ENCODE measurements around the gene OPCML. TPM values are rescaled to one million over a fixed set of nuclear protein-coding genes. Genes with fewer than 3 reads are reported as not detected.

The OPCML gene
- polyA plus RNA-seq, 4 donors: 14.9 to 18.5 (median 15.9) TPM

DNA sequence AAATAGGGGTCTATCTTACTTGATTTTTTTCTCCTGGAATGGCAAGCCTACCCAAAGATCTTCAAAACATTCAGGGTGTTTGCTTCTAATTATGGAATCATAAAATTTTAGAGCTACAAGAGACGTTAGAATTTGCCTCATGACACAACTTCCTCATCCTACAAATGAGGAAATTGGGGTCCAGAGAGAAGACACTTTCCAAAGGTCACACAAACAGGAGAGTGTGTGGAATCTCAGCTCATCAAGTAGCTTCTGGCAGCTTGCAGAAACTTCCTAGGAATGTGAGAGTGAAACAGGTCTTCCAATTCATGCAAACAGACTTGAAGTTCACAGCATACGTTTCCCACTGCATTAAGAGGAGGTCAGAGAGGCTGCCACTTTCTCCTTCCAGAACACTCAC lies 976.0 kb downstream of the OPCML start:
- no peak for DNase-seq (ENCODE audit: low read depth in 4 of 4, low spot score in 3 of 4)

DNA sequence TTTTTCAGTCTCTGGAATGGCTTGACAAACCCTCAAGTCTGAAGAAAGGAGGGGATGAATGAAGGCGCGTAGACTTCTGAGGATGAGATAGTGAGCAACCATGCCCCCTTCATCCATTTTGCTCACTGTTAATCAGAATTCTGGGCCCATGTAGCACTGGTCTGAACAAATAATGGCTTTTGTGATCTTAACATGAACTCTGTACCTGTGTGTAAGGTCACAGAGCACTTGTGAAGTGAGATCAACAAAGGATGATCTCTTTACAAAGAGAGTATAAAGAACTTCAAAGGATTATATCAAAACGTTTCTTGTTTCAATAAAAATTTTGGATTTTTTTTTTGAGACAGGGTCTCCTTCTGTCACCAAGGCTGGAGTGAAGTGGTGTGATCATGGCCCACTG lies 976.7 kb downstream of the OPCML start:
- no peak for DNase-seq (ENCODE audit: low read depth in 4 of 4, low spot score in 3 of 4)

DNA sequence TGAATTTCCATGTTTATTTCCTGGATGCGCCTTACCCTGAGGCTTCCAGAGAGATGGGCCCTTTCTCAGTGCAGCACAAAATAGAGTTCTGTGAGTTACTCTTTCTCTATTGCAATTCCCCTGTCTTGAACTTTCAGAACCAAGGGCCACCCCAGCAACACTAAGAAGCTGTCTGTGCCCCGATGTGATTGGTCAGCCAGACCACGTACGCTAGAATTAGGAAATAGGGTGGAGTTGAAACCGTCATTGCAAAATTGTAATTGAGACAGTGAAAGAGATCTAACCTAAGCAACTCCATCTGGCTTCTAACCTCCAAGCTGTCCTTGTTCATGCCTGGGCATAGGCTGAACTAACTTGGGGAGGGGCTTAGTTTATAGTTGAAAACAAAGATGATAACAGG lies 981.3 kb downstream of the OPCML start:
- DNase-seq (ENCODE audit: low read depth in 4 of 4, low spot score in 3 of 4): no peak

DNA sequence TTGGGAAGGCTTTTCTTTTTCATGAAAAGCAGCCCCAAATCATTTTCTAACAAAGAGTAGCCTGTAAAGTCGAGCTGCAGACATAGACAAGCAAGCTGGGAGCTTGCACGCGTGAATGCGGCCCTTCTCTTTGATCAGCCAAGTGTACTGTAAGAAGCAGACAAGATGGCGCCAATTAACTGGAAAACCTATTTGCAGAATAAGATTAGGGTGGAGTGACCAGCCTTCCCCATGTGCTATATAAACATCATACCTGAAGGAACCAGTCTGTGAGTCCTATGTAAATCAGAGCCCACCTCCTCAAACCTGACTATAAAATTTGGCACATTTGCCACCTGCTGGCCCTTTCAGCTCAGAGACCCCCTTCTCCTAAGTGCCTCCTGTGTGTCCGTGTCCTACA lies 982.7 kb downstream of the OPCML start:
- peak in 1 of 4 donors; percentile 16 for DNase-seq (ENCODE audit: low read depth in 4 of 4, low spot score in 3 of 4)

DNA sequence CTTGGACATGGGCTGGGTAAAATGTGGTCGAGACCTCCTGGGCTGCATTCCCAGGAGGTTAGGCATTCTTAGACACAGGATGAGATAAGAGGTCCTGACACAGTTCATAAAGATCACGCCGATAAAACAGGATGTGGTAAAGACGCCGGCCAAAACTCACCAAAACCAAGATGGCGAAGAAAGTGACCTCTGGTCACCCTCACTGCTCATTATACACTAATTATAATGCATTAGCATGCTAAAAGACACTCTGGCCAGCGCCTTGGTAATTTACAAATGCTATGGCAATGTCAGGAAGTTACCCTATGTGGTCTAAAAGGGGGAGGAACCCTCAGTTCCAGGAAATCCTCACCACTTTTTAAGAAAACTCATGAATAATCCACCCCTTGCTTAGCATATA lies 983.3 kb downstream of the OPCML start:
- no peak for DNase-seq (ENCODE audit: low read depth in 4 of 4, low spot score in 3 of 4)

DNA sequence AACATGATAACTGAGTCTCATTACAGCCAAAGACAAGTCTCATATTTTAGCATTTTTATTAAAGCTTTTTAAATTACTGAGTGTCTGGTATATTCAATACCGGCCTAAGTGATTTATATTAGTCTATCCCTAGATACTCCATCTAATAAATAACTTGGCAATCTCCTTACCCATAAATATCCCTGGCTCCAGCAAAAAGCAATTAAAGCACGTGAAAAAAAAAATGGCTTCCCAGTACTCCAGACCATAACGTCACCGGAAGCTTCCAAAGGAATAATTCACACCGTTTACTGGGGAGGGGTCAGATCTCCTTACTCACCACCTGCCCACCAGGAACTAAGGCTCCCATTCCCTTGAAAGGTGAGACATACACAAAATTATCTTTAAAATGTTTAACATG lies 988.3 kb downstream of the OPCML start:
- no peak for DNase-seq (ENCODE audit: low read depth in 4 of 4, low spot score in 3 of 4)

DNA sequence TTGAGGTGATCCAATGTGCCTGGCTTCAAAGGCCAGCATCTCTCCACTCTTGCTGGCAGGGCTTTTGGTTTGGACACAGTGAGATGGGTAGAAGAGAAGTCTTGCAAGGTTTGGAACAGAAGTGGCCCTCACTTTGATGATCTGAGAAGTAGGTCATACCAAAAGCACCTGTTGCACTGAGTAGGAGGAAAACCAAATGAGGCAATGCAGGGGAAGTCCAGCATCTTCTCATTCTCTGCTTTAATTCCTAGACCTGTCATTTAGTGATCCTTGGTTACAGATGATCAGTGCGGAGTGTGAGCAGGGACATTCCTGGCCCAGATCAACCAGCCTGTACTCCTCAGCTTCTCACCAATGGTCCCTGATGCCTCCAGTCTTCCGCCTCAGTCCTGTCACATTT lies 990.5 kb downstream of the OPCML start:
- no peak for DNase-seq (ENCODE audit: low read depth in 4 of 4, low spot score in 3 of 4)

DNA sequence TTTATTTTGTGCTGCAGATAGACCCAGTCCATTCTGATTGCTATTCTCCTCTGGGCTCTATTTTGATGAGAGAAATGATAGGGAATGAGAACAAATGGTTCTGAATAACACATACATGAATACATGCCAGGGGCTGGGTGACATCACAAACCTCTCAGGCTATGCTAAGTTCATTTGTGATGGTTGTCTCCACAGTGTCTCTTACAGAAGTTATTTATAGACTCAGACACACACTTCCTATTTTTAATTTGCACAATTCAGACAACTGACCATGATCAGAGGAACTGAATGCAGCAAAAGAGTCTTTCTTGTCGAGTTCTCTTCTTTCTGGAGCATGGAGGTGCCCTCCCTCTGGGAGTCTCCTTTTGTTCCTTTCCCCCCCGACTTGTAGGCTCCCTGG lies 991.7 kb downstream of the OPCML start:
- no peak for DNase-seq (ENCODE audit: low read depth in 4 of 4, low spot score in 3 of 4)

DNA sequence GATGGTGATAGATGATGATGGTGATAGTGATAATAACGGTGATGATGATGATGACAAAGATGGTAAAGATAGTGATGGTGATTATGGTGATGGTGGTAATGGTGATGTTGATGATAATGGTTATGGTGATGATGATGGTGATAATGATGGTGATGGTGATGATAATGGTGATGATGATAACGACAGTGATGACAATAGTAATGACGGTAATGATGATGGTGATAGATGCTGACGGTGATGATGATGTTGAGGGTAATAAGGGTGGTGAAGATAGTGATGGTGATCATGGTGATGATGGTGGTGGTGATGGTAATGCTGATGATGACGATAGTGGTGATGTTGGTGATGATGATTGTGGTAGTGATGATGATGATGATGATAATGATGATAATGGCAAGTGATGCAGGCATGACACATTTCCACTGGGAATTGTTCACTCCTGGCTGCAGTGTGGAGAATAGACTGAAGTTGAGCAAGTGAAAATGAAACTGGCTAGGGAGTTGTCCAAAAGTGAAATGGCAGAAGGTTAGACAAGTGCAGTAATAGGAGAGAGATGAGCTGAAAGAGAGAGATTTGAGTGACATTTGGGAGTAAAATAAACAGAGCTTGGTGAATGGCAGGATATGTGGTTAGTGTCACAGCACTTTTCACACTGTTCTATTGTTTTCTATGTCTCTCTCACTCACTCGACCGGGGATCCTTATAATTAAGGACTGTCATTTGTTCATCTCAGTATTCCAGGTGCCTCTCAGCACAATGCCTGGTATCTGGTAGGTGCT lies 992.5 kb downstream of the OPCML start:
- no peak for DNase-seq (ENCODE audit: low read depth in 4 of 4, low spot score in 3 of 4)

DNA sequence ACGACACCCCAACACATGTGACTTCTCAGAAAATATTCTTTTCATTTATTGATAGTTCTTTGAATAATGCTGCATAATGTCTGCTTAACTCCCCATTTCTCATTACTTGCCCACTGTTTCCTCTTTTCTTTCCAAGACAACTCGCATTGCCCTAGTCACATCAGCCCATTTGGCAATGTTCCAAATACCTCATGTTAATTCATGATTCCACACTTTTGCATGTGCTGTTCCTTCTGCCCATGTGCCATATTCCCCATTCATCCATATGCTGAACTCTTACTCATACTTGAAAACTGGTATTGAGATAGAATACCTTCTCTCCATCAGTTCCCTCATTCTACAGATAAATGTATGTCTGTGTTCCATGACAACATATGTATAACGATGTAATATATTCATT lies 993.7 kb downstream of the OPCML start:
- no peak for DNase-seq (ENCODE audit: low read depth in 4 of 4, low spot score in 3 of 4)

DNA sequence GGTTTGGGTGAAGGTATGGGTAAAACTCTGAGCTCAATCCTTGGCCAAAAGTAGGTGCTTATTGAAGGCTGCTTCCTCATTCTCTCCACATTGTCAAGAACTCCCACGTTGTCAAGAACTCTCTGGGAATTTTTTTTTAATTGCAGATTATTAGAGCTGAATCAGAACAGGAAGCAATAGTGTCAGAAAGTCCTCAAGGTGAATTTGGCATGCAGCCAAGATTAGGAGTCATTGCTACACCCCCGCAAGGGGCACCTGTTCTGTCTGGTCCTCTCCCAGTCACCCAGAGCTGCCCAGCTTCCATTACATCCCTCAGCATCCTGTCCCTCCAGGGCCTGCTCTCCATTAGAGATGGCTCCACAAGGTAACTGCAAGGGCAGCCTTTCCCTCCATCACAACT lies 996.5 kb downstream of the OPCML start:
- no peak for DNase-seq (ENCODE audit: low read depth in 4 of 4, low spot score in 3 of 4)

DNA sequence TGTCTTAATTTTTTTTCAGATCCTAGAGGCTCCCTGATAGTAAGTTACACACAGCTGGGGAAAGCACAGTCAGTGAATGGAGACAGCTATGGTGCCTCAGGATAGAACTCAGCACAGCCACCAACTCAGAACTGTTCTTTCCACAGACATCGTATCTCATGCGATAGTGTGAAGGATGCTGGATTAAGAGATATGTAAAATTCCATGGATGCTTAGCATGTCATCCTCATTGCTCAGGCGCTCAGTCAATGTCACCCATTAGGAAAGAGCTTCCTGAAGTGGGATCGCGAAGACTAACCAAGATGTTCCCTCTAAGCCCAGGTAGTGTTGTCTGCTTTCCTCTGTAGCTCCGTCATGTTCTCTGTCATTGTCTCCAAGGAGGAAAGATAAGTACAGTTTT lies 1000.4 kb downstream of the OPCML start:
- no peak for DNase-seq (ENCODE audit: low read depth in 4 of 4, low spot score in 3 of 4)

DNA sequence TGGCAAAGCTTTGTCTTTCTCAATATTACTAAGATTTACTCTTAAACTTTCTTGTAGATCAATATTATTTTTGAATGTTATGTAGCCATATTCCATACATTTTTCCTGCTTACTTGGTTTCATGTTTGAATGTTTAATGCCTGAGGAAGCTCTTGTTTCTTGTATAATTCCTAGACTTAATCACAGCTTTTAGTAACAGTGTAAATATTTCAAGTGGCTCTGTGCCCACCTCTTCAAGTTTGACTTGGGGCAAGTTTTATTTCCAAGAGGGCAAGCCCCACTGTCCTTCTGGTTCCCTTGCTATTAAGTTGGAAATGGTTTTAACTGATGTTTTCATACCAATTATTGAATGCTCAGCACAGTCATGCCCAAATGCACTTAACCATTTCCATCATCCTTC lies 1004.1 kb downstream of the OPCML start:
- DNase-seq (ENCODE audit: low read depth in 4 of 4, low spot score in 3 of 4): no peak

DNA sequence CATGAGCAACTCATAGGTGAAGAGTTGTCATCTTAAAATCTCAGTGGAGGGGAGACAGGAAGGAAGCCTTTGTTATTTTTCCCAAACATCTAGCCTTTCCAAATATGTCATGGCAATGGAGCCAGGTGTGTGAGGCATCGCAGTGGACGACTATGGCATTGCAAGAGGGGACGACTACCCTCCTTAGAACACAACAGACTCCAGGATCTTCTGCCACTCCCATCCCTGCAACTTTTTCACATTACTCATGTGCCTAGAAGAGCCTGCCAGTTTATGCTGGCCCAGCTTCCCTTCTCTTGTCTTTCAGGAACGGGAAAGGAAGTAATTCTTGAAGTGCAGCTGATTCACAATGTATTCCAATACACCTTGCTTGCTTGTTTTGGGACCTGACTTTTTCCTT lies 1008.4 kb downstream of the OPCML start:
- DNase-seq (ENCODE audit: low read depth in 4 of 4, low spot score in 3 of 4): no peak

DNA sequence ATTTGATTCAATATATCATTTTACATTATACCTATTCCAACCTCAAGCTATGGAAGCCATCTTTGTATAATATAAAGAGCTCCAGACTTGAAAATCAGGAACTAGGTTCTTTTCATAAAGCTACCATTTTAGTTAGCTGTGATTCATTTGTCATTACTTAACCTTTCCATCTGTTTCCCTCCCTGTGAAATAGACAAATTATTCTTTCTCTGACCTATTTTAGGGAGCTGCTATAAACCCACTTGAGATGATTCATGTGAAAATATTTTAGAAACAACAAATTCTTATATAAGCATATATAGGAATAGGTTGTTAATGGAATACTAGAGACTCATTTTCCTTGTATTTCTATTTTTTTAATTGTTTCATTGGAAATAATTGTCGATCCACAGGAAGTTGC lies 1012.1 kb downstream of the OPCML start:
- no peak for DNase-seq (ENCODE audit: low read depth in 4 of 4, low spot score in 3 of 4)

DNA sequence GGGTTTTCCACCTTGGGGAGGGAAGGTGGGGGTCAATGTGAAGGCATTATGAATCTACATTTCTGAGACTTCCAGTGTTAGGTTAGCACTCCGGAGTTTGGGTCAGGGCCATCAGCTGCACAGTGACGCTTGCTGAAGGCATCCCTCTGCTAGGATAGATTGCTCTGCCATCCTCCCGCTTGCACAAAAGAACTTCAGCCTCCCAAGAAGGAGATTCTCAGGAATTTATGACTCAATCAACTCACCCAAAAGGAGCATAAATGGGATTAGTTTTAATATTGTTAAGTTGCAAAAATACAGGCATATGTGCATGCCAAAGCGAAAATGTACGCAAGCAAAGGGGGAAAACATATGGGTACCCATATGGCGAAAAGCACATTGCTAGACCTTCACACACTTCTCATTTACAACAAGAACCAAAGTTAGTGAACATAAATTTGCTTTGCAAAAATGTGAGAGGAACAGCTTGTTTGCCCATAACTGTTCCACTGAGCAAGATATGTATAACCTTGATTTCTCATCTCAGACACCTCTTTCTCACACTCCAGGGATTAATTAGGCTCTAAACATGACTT lies 1013.0 kb downstream of the OPCML start:
- DNase-seq (ENCODE audit: low read depth in 4 of 4, low spot score in 3 of 4): no peak

DNA sequence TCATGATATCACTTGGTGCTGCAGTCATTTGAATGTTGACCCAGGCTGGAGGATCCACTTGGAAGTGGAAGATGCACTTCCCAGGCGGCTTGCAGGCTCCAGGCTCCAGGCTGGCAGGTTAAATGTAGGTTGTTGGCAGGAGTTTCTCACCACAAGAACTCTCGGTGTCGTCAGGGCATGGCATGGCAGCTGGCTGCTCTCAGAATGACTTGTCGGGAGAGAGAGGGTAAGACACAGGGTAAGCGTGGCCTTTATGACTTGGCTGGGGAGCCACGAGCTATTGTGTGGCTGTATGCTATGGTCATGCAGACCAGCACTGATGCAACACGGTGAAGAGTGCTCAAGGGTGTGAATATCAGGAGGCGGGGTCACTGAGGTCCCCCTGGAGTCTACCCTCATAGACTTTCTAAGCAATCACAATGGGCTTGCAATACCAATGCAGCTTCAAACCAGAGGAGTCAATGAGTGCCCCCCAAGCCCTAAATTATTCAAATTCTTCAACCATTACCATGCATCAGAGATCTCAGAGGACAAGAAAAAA lies 1027.7 kb downstream of the OPCML start:
- DNase-seq (ENCODE audit: low read depth in 4 of 4, low spot score in 3 of 4): no peak

DNA sequence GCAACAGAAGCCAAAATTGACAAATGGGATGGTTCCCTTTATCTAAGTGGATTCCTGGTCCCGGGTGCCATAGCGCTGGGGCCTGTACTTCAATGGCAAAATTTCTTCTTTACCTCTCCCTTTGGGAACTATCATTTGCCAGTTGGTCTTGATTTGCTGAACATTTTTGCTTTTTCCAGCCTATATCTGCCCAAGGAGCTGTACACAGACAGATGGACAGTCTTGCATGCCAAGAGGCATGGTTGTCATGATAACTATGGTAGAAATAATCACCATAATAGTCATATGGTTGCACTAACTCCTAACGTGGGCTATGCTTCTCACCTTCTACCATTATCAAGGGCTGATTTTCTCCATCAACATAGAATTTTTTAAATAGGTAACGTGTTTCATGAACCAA lies 1030.9 kb downstream of the OPCML start:
- no peak for DNase-seq (ENCODE audit: low read depth in 4 of 4, low spot score in 3 of 4)

DNA sequence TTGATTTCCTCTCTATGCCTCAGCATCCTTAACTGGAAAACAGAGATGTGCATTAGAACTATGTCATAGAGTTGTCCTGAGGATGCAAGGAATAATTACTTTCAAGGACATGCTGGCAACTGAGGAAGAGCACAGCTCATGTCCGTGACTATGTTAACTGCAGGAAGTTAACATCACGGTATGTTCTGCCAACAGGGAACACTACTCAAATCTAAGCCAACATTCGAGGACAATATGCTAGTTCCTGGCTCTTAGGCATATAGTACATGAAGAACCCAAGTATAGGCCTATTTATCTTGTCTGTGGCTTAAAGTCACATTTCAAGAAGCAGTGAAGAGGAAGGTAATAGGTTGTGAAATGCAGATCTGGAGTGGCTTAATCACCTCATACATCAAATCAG lies 1032.6 kb downstream of the OPCML start:
- no peak for DNase-seq (ENCODE audit: low read depth in 4 of 4, low spot score in 3 of 4)

DNA sequence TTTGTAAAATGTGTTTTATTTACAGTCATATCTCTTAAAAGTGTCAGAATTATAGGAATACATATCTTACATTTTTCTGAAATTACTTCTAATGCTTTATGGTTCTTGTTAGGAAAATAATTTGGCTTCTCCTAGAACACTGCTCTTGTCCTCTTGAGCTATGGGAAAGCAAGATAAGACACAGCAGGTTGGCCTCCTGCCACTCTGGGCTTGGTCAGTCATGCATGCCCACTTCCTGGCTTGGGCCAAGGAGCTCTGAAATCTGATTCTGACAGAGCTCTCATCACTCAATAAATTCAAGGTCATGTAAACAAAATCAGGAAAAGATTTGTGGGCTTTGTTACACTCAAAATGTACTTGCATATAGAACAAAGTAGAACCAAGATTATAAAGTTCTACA lies 1036.0 kb downstream of the OPCML start:
- DNase-seq (ENCODE audit: low read depth in 4 of 4, low spot score in 3 of 4): peak in 3 of 4 donors; percentile 20 to 48 (median 30)

DNA sequence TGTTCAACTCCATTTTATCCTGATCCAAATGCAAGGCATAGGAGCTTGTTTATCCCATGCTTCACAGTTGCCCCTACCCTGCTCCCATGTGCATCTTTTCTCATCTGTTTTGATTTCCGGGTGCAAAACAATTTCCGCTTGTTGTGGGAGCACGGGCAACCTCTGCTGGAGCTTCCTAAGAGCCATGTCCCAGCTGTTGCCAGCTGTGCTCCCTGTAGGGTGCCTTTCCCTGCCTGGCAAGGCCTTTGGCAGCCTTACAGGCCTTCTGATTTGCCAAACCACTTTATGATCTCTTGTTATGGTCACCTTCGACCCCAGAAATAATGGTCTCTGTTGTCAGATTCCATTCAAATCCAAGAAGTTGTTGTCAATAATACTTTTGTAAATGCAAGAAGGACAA lies 1038.5 kb downstream of the OPCML start:
- DNase-seq (ENCODE audit: low read depth in 4 of 4, low spot score in 3 of 4): no peak

DNA sequence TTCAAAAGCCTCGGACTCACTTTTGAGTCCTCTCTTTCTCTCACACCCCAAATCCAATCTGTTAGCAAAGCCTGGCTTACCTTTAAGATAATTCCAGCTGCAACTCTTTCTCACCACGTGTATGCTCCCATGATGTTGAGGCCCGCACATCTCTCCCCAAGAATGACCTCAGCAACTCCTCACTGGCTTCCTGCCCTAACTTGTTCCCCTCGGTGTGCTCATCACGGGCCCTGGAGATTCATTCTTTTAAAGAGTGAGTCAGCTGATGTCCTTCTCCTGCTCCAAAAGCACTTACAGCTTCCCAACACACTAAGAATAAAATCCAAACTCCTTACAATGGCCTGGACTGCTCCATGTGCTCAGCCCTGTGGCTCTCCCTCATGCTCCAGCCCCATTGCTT lies 1041.3 kb downstream of the OPCML start:
- no peak for DNase-seq (ENCODE audit: low read depth in 4 of 4, low spot score in 3 of 4)
